Hematopoietic multipotent progenitor cell treated with erythropoietin and hydrocortisone succinate and interleukin-3 and kit ligand, for 6 days (in vitro differentiated cells): ENCODE measurements around the gene DLGAP1.
A peak's percentile ranks its signal among the peaks of the same experiment; 100 is the strongest.

Experiments used
- DNase-seq: peaks from one replicate; pipeline ENCODE4 v3.0.0-alpha.2; 2015

DLGAP1 gene

GRCh38 chr18:3649135-3649632, 805.9 kb downstream of the DLGAP1 start:
- DNase-seq, result no peak

GRCh38 chr18:3648641-3649040, 806.5 kb downstream of the DLGAP1 start:
- no peak for DNase-seq

- no peak for DNase-seq
Measured at GRCh38 chr18:3648200-3648599, 806.9 kb downstream of the DLGAP1 start.

- DNase-seq, result no peak
Measured at GRCh38 chr18:3647636-3648035, 807.5 kb downstream of the DLGAP1 start.

- DNase-seq, result no peak
Measured at GRCh38 chr18:3645384-3646156, 809.5 kb downstream of the DLGAP1 start.

GRCh38 chr18:3634250-3634939, 820.7 kb downstream of the DLGAP1 start:
- DNase-seq, result no peak

GRCh38 chr18:3631887-3632286, 823.2 kb downstream of the DLGAP1 start:
- DNase-seq, result peak; percentile 80

GRCh38 chr18:3626929-3627458, 828.1 kb downstream of the DLGAP1 start:
- DNase-seq, result no peak

GRCh38 chr18:3625742-3626091, 829.4 kb downstream of the DLGAP1 start:
- DNase-seq, result no peak

GRCh38 chr18:3624935-3625741, 830.0 kb downstream of the DLGAP1 start:
- peak; percentile 76 for DNase-seq

GRCh38 chr18:3624546-3624934, 830.6 kb downstream of the DLGAP1 start:
- DNase-seq, result no peak

- DNase-seq, result peak; percentile 89
Measured at GRCh38 chr18:3623769-3624545, 831.1 kb downstream of the DLGAP1 start.

- DNase-seq, result no peak
Measured at GRCh38 chr18:3620146-3621119, 834.7 kb downstream of the DLGAP1 start.

GRCh38 chr18:3619746-3620145, 835.4 kb downstream of the DLGAP1 start:
- no peak for DNase-seq

GRCh38 chr18:3619222-3619621, 835.9 kb downstream of the DLGAP1 start:
- no peak for DNase-seq

- no peak for DNase-seq
Measured at GRCh38 chr18:3616744-3617143, 838.4 kb downstream of the DLGAP1 start.

GRCh38 chr18:3616142-3616541, 839.0 kb downstream of the DLGAP1 start:
- no peak for DNase-seq

GRCh38 chr18:3615374-3615985, 839.6 kb downstream of the DLGAP1 start:
- no peak for DNase-seq

GRCh38 chr18:3612315-3612714, 842.8 kb downstream of the DLGAP1 start:
- DNase-seq, result peak; percentile 71

GRCh38 chr18:3611313-3612090, 843.6 kb downstream of the DLGAP1 start:
- no peak for DNase-seq
